ENCODE measurements around the gene AKT1.

- TF ChIP-seq CTCF (IDR thresholded peaks at IDR 0.05) (no peak), POLR2AphosphoS5 (IDR thresholded peaks at IDR 0.05) (no peak), POLR2A (IDR thresholded peaks at IDR 0.05) (no peak)
These were observed 14.1 kb downstream of the AKT1 start for GRCh38 chr14:104781271-104782077.
